Right atrium auricular region (tissue), 2 donors: ENCODE results near the gene CSNK2B. TPM values are rescaled to one million over a fixed set of nuclear protein-coding genes. Genes with fewer than 3 reads are reported as not detected.

Source experiments
- DNase-seq: peaks from one replicate; pipeline ENCODE4 v3.0.0-alpha.2; 2019; ENCODE audit warnings: low spot score
- H3K27ac ChIP-seq, 2 donors: fragments of 200-600 bp; sonication (generic); 1 replicate in 1 of 2; 2 replicates in 1 of 2; pipeline ENCODE4 v1.5.1; 2016 to 2019
- H3K27me3 ChIP-seq, 2 donors: fragments of 200-600 bp; sonication (generic); one replicate each; pipeline versions ENCODE4 v1.5.1 to v1.6.0; 2017 to 2019
- H3K36me3 ChIP-seq: fragments of 200-600 bp; sonication (generic); one replicate; pipeline ENCODE4 v1.5.1; 2016
- H3K4me1 ChIP-seq, 2 donors: fragments of 200-600 bp; sonication (generic); one replicate each; pipeline versions ENCODE4 v1.5.1 to v1.6.0; 2017 to 2019
- H3K4me3 ChIP-seq, 2 donors: fragments of 200-600 bp; sonication (generic); 1 replicate in 1 of 2; 2 replicates in 1 of 2; pipeline ENCODE4 v1.5.1; 2017 to 2019; ENCODE audit warnings: mild to moderate bottlenecking in 1 of 2, moderate library complexity in 1 of 2
- H3K9me3 ChIP-seq, 2 donors: fragments of 200-600 bp; sonication (generic); one replicate each; pipeline ENCODE4 v1.5.1; 2019
- CTCF ChIP-seq, 2 donors: fragments of 200-600 bp; sonication (generic); IDR thresholded peaks; one replicate each; pipeline ENCODE4 v1.5.1; 2019; ENCODE audit warnings: antibody characterized with exemption in 2 of 2
- total RNA-seq, 2 donors: library from RNA; depleted of rRNA; stranded (reverse); fragments of >200 nt; gene quantifications; one replicate each; pipeline ENCODE4 v1.1.0, GENCODE V29; 2016

CSNK2B gene
- total RNA-seq, 2 donors from 2014 or later: 242 to 243 TPM

GRCh38 chr6:31651602-31652191 is 14.2 kb upstream of the CSNK2B start:
- DNase-seq: peak; percentile 85
- H3K36me3 ChIP-seq: peaks cover 43% of the 10 kb centered on the region
- peaks cover 0 to 21% of the 10 kb centered on the region in 2 donors for H3K4me1 ChIP-seq
- peak overlapping the region; percentile 72 to 81 for H3K4me3 ChIP-seq
- H3K27ac ChIP-seq: peak overlapping the region; percentile 97 to 98
- no peaks in the 10 kb centered on the region for H3K9me3 ChIP-seq
- no peaks in the 10 kb centered on the region for H3K27me3 ChIP-seq
- TF ChIP-seq CTCF (IDR thresholded peaks at IDR 0.05): no peak

GRCh38 chr6:31652925-31653724 is 12.8 kb upstream of the CSNK2B start:
- Histone ChIP-seq H3K4me3 (peak overlapping the region; percentile 72 to 81), H3K9me3 (no peaks in the 10 kb centered on the region), H3K4me1 (peaks cover 0 to 24% of the 10 kb centered on the region in 2 donors), H3K36me3 (peaks cover 38% of the 10 kb centered on the region), H3K27me3 (no peaks in the 10 kb centered on the region), H3K27ac (peak overlapping the region; percentile 97 to 98)
- peak; percentile 93 for DNase-seq
- peak in 1 of 2 donors; percentile 30 for TF ChIP-seq CTCF (IDR thresholded peaks at IDR 0.05)

- H3K36me3 ChIP-seq: peaks cover 24% of the 10 kb centered on the region
- no peak for TF ChIP-seq CTCF (IDR thresholded peaks at IDR 0.05)
- no peak for DNase-seq
- no peak overlapping the region for H3K27ac ChIP-seq
- peaks cover 0 to 40% of the 10 kb centered on the region in 2 donors for H3K4me1 ChIP-seq
- no peak overlapping the region for H3K4me3 ChIP-seq
- no peaks in the 10 kb centered on the region for H3K9me3 ChIP-seq
- no peaks in the 10 kb centered on the region for H3K27me3 ChIP-seq
Observed at GRCh38 chr6:31654574-31655348, 11.1 kb upstream of the CSNK2B start.

GRCh38 chr6:31655349-31656237 is 10.3 kb upstream of the CSNK2B start, which contains the start of gene APOM:
Gene APOM, plus strand, starts transcription at chr6:31655894. Its CDS starts 73 bp downstream, at chr6:31655967.
- no peak for DNase-seq
- H3K27me3 ChIP-seq: no peaks in the 10 kb centered on the region
- no peak within 1 kb of the TSS for H3K4me3 ChIP-seq
- H3K9me3 ChIP-seq: no peaks in the 10 kb centered on the region
- no peak within 1 kb of the TSS for H3K27ac ChIP-seq
- no peak for TF ChIP-seq CTCF (IDR thresholded peaks at IDR 0.05)
- H3K4me1 ChIP-seq: peaks cover 0 to 43% of the 10 kb centered on the region in 2 donors
- H3K36me3 ChIP-seq: peaks cover 15% of the 10 kb centered on the region
